Loucy (cell line): ENCODE measurements around the gene FANCC.
A peak's percentile ranks its signal among the peaks of the same experiment; 100 is the strongest.

Experiments used
- H2AFZ ChIP-seq: fragments of 200-600 bp; sonication (generic); 2 replicates; pipeline ENCODE4 v1.6.0; 2016; ENCODE audit warnings: antibody characterized with exemption, mild to moderate bottlenecking, low read length, moderate library complexity
- H3F3A ChIP-seq: fragments of 200-600 bp; 2 replicates; pipeline ENCODE4 v1.6.0; 2016; ENCODE audit warnings: antibody characterized with exemption, low read depth, mild to moderate bottlenecking
- H3K27me3 ChIP-seq: fragments of 200-600 bp; sonication (generic); 2 replicates; pipeline ENCODE4 v1.6.1; 2014; ENCODE audit warnings: low read length, mild to moderate bottlenecking; ENCODE audit not compliant: insufficient read depth, poor library complexity, severe bottlenecking
- H3K36me3 ChIP-seq: fragments of 200-600 bp; sonication (generic); 2 replicates; pipeline ENCODE4 v1.6.1; 2016; ENCODE audit warnings: low read length; ENCODE audit not compliant: insufficient read depth
- H3K4me1 ChIP-seq: fragments of 200-600 bp; sonication (generic); 2 replicates; pipeline ENCODE4 v1.5.1; 2014; ENCODE audit warnings: low read length, mild to moderate bottlenecking; ENCODE audit not compliant: insufficient read depth, poor library complexity, severe bottlenecking
- H3K4me2 ChIP-seq: fragments of 200-600 bp; sonication (generic); 2 replicates; pipeline ENCODE4 v1.6.0; 2014; ENCODE audit warnings: antibody characterized with exemption, low read length, low read depth, mild to moderate bottlenecking; ENCODE audit not compliant: poor library complexity, severe bottlenecking
- H3K4me3 ChIP-seq: fragments of 200-600 bp; sonication (generic); 2 replicates; pipeline ENCODE4 v1.5.1; 2014; ENCODE audit warnings: low read length, mild to moderate bottlenecking, mixed read lengths; ENCODE audit not compliant: poor library complexity, severe bottlenecking
- H3K79me2 ChIP-seq: fragments of 200-600 bp; sonication (generic); 2 replicates; pipeline ENCODE4 v1.6.1; 2014; ENCODE audit warnings: low read length; ENCODE audit not compliant: insufficient read depth
- H3K9ac ChIP-seq: fragments of 200-600 bp; sonication (generic); 2 replicates; pipeline ENCODE4 v1.6.0; 2014; ENCODE audit warnings: mild to moderate bottlenecking, low read depth, low read length, moderate library complexity; ENCODE audit not compliant: poor library complexity, severe bottlenecking
- H3K9me2 ChIP-seq: fragments of 200-600 bp; sonication (generic); replicated peaks from 2 replicates; pipeline ENCODE4 v1.6.1; 2016; ENCODE audit warnings: low read depth, low read length, mixed read lengths
- H3K9me3 ChIP-seq: fragments of 200-600 bp; sonication (generic); 2 replicates; pipeline ENCODE4 v1.6.1; 2014; ENCODE audit warnings: mild to moderate bottlenecking, antibody characterized with exemption, low read length, low read depth; ENCODE audit not compliant: insufficient read depth
- H4K20me1 ChIP-seq: fragments of 200-600 bp; sonication (generic); 2 replicates; pipeline ENCODE4 v1.6.0; 2014; ENCODE audit warnings: antibody characterized with exemption, low read length, mild to moderate bottlenecking; ENCODE audit not compliant: insufficient read depth, poor library complexity, severe bottlenecking
- EZH2phosphoT487 ChIP-seq: fragments of 200-600 bp; IDR thresholded peaks from 2 replicates; pipeline ENCODE4 v1.6.1; 2018; ENCODE audit warnings: antibody characterized with exemption, mild to moderate bottlenecking, moderate library complexity, borderline replicate concordance
- TF ChIP-seq, protein P1 (sequence below): fragments of 200-600 bp; sonication (generic); conservative IDR thresholded peaks from 2 replicates; pipeline ENCODE4 v1.5.1; 2014; ENCODE audit warnings: mild to moderate bottlenecking, antibody characterized with exemption, low read length

FANCC gene

DNA sequence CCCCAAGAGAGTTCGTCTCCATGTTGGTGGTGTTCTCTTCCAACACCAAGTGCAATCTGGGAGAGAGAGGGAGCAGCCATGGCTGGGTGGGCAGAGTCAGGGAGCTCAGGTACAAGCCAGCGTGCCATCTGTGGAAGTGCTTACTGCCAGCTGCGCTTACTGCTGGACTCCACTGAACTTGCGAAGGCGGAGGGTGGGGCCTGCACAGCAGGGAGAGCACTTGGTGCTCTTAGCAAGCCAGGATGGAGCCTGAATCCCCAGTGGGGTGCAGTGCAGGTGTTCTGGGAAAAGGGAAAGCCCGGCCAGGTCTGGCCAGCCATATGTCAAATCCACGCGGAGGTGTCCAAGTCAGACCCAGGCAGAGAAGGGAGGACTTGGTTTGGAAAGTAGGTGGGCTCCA, 142.0 kb downstream of the FANCC start:
- Histone ChIP-seq H3K9me2 (no peaks in the 10 kb centered on the region), H3K4me2 (no peak overlapping the region), H2AFZ (no peak overlapping the region), H4K20me1 (no peaks in the 10 kb centered on the region), H3K36me3 (no peaks in the 10 kb centered on the region), H3K4me3 (no peak overlapping the region), H3K4me1 (peaks cover 14% of the 10 kb centered on the region), H3K9ac (no peak overlapping the region), H3K9me3 (no peaks in the 10 kb centered on the region), H3F3A (no peaks in the 10 kb centered on the region), H3K79me2 (no peaks in the 10 kb centered on the region), H3K27me3 (no peaks in the 10 kb centered on the region)
- no peak for TF ChIP-seq EZH2phosphoT487
- TF ChIP-seq, protein P1, sequence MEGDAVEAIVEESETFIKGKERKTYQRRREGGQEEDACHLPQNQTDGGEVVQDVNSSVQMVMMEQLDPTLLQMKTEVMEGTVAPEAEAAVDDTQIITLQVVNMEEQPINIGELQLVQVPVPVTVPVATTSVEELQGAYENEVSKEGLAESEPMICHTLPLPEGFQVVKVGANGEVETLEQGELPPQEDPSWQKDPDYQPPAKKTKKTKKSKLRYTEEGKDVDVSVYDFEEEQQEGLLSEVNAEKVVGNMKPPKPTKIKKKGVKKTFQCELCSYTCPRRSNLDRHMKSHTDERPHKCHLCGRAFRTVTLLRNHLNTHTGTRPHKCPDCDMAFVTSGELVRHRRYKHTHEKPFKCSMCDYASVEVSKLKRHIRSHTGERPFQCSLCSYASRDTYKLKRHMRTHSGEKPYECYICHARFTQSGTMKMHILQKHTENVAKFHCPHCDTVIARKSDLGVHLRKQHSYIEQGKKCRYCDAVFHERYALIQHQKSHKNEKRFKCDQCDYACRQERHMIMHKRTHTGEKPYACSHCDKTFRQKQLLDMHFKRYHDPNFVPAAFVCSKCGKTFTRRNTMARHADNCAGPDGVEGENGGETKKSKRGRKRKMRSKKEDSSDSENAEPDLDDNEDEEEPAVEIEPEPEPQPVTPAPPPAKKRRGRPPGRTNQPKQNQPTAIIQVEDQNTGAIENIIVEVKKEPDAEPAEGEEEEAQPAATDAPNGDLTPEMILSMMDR = no peak

DNA sequence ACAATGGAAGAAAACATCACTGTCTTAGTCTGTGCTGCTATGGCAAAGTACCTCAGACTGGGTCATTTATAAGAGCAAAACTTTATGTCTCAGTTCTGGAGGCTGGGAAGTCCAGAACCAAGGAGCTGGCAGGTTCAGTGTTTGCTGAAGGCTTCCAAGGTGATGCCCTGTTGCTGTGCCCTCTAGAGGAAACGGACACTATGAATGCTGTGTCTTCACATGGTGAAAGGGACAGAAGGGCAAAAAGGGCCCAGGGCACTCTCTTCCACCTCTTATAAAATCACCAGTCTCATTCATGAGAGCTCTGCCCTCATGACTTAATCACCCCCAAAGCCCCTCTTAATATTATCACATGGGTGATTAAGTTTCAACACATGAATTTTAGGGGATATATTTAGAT, 143.5 kb downstream of the FANCC start:
- Histone ChIP-seq H3K36me3 (no peaks in the 10 kb centered on the region; the same call in 1 of the 2 replicates), H3K4me2 (no peak overlapping the region), H3K9me2 (no peaks in the 10 kb centered on the region), H3K4me3 (no peak overlapping the region), H3K79me2 (no peaks in the 10 kb centered on the region), H2AFZ (no peak overlapping the region), H3K27me3 (no peaks in the 10 kb centered on the region), H3F3A (no peaks in the 10 kb centered on the region), H3K9me3 (no peaks in the 10 kb centered on the region), H3K4me1 (peaks cover 19% of the 10 kb centered on the region), H3K9ac (no peak overlapping the region), H4K20me1 (no peaks in the 10 kb centered on the region)
- TF ChIP-seq, protein P1 = peak; percentile 20; the same call in 1 of the 2 replicates
- TF ChIP-seq EZH2phosphoT487 = no peak

DNA sequence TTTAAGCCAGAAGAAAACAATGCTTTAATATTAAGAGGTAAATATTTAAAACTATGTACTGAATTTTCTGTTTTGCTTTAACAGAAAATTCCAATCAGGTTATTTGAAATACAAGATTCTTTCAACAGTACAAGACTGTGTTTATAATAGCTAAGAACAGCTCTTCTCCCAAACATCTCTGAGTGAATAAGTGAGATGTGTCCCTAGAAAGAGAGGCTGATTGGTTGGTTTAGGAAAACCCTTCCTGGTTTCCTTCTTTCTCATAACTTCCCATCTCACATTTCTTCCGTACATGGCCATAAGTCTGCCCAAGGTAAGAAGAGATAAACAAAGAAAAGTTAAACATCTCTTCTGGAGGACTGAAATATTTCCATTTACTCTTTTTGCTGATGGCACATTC, 145.9 kb downstream of the FANCC start:
- Histone ChIP-seq H2AFZ (peak overlapping the region; percentile 7; the same call in 1 of the 2 replicates), H3K79me2 (no peaks in the 10 kb centered on the region), H3K36me3 (peaks cover 11% of the 10 kb centered on the region; the same call in 1 of the 2 replicates), H3K4me1 (peaks cover 19% of the 10 kb centered on the region), H3K4me2 (peak overlapping the region; percentile 64), H3F3A (no peaks in the 10 kb centered on the region), H3K9me3 (peaks cover 3% of the 10 kb centered on the region; the same call in 1 of the 2 replicates), H4K20me1 (no peaks in the 10 kb centered on the region), H3K27me3 (no peaks in the 10 kb centered on the region), H3K4me3 (peak overlapping the region; percentile 49), H3K9me2 (no peaks in the 10 kb centered on the region), H3K9ac (peak overlapping the region; percentile 23)
- TF ChIP-seq, protein P1 = no peak
- TF ChIP-seq EZH2phosphoT487 = no peak
